ENCODE measurements around the gene TRIP10.
"Not testable (repeated sequence)": the region's sequence is repeated elsewhere in the genome, so short reads cannot be mapped to it uniquely, and the experiment has no call there.

The TRIP10 gene

DNA sequence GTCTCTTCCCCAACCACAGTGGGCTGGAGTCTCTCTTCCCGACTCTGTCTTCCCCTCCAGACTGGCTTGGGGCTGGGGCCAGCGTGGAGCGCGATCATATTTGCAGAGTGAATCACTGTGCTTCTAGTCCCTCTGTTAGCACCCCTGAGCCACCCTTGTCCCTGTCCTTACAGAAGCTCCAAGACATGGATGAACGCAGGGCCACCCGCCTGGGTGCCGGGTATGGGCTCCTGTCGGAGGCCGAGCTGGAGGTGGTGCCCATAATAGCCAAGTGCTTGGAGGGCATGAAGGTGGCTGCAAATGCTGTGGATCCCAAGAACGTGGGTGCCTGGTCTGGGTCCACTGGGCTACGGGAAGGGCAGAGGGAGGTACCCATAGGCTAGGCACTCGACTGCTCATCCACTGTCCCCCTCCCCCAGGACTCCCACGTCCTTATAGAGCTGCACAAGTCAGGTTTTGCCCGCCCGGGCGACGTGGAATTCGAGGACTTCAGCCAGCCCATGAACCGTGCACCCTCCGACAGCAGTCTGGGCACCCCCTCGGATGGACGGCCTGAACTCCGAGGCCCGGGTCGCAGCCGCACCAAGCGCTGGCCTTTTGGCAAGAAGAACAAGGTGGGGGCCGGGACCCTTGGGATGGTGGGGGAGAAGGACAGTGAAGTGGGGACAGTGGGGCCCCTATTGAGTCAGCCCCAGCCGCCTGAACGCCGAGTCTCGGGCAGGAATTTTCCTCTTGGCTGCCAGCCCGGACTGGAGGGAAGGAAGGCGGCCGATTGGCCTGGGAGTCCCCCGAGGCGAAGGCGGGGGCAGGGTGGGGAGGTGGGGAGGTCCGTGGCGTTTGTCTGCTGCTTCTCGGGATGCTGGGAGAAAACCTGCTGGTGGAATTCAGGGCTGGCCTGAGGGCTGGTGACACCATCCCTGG, 5.2 kb downstream of the TRIP10 start:
- DNase-seq: no peak

DNA sequence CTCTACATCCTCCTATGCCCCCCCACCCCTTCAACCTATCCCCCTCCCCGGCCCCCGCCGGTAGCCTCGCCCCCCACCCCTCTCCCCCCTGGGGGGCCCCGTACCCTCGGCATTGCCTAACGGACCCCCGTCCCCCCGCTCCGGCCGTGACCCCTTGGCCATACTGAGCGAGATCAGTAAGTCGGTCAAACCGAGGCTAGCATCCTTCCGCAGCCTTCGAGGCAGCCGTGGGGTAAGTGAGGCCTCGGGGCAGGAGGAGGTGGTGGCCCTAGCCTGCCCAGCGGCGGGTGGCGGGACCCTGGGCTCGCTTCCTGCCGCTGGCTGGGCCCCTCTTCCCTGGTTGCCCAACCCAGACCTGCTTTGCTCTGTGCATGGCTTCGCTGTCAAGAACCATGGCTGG, 6.5 kb downstream of the TRIP10 start:
- no peak for DNase-seq

DNA sequence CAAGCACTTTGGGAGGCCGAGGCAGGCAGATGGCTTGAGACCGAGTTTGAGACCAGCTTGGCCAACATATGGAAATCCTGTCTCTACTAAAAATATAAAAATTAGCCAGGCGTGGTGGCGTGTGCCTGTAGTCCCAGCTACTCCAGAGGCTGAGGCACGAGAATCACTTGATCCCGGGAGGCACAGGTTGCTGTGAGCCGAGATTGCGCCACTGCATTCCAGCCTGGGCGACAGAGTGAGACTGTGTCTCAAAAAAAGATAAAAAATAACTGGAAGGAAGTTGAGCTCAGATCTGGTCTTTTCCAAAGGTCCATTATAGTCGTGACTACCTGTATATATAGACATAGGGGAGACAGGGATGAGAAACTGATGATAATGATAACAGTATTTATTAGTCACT, 9.1 kb downstream of the TRIP10 start:
- not testable (repeated sequence) for DNase-seq

DNA sequence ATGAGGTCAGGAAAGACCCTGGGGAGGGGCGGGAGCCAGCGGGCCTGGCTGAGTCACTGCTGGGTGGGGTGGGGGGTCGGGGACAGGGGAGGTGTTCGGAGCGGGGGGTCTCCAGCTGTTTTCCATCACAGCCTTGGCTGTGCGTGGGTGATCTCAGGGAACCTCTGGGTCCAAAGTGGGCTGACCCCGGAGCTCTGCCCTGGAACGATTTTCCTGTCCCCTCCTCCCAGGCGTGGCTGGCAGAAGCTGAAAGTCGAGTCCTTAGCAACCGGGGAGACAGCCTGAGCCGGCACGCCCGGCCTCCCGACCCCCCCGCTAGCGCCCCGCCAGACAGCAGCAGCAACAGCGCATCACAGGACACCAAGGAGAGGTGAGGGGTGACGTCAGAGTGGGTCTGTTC, 10.6 kb downstream of the TRIP10 start:
- no peak for DNase-seq

DNA sequence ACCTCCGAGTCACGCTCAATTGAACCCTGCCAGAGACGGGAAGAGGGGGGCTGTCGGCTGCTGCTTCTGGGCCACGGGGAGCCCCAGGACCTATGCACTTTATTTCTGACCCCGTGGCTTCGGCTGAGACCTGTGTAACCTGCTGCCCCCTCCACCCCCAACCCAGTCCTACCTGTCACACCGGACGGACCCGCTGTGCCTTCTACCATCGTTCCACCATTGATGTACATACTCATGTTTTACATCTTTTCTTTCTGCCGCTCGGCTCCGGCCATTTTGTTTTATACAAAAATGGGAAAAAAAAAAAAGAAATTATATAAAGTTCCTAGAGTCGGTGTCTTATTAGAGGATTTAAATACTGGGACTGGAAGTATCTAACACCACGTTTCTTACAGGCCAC, 11.7 kb downstream of the TRIP10 start:
- DNase-seq: no peak

DNA sequence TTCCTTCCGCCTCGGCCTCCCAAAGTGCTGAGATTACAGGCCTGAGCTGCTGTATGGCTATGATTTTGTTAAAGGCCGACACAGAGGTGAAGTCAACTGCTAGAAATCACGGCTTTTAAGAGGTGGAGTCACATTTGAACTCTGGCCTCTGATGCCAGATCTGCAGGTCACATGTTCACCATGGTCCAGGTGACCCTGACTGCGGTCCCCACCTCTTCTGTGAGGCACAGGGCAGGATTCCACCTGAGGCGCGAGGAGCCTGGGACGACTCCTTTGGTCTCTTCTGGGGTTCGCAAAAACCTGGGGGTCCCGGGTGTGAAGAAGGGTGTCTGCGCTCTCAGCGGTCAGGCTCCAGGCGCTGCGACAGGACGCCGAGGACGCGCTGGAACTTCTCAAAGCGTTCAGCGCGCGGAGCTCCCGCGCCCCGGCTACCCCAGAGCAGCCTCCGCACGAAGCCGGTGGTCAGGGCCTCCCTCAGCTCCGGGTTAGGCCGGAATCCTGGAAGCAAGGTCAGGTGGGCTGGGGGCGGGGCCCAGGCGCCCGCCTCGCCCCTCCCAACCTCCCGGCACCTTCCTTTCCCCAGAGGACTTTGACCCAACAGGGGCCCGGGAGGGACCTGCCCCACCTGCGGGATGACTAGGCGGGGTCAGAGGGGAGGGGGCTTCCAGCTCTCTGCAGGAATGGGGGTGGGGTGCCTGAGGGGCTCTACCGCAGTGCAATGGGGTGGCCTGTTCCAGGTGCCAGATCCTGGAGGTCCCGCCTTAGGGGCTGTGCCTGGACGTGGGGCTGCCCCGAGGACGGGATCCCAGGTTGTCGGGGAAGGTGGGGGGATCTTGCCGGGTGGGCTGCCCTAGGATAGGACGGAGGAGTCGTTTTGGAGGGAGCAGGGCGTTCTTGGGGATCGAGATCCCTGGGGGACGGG, 13.0 kb downstream of the TRIP10 start:
- no peak for DNase-seq

DNA sequence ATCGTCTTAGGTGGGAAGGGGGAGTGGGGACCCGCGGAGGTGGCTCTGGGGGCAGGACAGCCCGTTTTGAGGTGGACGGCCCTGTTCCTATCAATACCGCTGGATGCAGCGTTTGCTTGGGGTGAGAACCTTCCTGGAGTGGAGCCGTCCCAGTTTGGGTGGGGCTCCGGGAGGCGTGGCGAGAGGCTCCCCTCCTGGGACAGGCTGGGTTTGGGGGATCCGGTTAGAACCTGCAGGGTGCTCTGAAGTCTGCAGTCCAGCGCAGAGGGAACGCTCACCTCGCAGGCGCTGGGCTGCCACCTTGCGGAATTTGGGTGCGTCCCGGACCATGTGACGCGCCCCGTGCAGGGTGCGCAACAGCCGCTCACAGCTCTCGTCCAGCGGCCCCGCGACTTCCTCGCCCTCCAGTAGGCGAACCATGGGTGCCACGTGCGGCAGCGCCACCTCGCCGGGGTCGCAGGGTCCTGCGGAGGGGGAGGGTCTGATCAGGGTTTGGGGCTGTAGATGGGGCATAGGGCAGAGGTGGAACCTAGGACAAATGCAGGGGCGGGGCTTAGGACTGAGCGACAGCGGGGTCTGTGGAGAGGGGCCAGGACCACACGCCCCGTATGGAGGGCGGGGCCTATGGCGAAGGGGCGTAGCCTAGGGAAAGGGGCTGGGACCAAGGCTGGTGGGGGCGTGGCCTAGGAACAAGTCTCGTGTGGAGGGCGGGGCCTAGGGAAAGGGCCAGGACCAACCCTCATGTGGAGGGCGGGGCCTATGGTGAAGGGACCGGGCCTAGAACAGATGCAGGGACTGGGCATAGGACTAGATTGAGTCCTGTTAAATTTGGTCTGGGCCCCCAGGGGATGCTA, 13.9 kb downstream of the TRIP10 start:
- DNase-seq: no peak

DNA sequence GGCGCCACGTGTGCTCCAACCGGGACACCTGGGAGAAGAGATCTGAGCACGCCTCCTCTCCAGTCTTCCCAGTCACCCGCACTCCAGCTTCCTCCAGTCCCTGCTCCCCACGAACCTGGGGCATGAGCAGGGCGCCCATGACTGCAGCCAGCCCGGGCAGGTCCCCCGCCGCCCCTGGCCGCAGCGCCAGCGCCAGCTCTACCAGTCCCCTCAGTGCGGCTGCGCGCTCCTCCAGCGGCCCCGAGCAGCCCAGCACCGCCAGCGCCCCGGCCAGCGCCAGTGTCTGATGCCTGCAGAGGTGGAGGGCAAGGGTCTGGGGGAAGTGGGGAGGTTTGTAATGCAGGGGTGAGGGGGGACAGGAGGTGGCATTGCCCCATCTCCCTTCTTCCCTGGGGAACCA, 14.7 kb downstream of the TRIP10 start:
- DNase-seq: no peak

DNA sequence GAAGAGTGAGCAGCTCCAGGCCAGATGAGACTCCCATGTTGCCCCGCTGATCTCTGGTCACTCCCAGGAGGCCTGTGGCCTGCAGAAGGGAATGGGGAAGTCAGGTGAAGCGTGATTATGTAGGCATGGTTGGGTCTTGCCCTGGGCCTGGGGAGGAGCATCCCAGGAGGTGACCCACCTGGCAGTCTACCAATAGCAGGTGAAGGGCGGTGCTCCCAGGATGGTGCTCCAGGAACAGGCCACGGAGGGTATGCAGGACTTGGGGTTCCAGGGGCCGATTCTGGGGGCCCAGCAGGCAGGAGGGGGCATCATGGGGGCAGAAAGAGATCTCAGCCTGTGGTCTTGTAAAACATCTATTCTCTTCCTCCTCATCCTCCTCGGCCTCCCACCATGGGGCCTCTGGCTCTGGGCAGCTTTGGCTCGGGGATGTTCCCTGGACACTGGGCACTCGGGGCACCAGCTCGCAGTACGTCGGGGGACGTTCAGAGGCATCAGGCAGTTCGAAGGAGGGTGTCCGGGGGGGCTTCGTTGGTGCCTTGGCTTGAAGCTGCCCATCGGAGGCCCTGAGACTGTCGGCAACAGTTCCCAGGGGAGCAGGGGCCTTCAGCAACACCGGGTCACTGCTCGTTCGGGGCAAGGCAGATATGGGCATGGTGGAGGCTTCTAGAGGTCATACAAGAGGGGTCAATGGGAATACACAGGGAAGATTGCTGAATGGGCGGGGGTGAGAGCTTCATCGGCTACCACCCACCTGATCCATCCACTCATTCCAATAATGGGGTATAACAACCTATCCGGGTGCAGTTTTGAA, 15.4 kb downstream of the TRIP10 start:
- DNase-seq: no peak

DNA sequence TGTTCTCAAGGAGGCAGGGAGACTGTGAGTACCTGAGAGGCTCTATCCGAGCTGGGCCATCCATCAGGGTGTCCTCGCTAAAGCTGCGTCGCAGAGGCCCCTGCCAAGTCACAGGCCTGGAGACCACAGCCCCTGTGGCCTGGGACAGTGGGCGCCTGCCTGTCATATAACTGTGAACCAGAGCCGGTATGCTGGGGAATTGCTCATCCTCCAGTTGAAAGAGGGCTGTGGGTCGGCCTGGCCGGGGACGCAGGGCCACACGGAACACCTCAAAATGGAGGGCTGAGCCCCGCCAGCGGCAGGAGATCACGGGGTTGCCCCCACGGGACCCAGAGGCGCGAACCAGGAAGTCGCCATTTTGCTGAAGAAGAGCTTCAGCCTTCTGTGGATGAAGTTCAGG, 21.1 kb downstream of the TRIP10 start:
- no peak for DNase-seq

DNA sequence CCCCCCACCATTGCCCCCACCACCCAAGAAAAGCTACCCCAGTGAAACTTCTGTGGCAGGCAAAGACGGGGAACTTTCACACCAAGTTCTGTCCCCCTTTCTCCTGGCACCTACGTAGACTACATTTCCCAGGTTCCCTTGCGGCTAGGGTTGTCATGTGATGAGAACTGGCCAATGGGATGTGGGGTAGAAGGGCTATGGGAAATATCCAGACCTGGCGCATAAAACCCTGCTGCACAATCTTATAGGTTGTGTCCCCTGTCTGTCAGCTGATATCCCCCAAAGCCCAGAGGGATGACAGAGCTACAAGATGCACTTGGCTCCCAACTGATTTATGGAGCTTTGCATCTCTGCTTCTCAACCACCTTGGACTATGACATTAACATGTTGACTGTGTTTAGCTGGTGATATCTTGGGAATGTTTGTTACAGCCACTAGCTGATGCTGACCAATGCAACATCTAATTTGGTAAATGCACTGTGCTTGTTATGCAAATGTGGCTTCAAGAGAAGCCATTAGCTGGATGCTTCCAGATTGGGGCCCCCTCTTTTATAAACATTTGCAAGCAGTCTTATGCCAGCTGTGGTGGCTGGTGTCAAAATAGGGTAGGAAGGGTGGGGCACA, 21.7 kb downstream of the TRIP10 start:
- DNase-seq: no peak

DNA sequence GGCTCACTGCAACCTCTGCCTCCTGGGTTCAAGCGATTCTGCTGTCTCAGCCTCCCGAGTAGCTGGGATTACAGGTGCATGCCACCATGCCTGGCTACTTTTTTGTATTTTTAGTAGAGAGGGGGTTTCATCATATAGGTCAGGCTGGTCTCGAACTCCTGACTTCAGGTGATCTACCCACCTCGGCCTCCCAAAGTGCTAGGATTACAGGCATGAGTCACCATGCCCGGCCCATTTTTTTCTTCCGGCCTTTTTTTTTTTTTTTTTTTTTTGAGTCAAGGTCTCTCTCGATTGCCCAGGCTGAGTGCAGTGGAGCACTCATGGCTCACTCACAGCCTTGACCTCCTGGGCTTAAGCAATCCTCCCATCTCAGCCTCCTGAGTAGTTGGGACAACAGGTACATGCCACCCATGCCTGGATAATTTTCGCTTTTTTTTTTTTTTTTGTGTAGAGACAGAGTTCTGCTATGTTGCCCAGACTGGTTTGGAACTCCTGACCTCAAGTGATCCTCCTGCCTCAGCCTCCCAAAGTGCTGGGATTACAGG, 22.8 kb downstream of the TRIP10 start:
- not testable (repeated sequence) for DNase-seq

DNA sequence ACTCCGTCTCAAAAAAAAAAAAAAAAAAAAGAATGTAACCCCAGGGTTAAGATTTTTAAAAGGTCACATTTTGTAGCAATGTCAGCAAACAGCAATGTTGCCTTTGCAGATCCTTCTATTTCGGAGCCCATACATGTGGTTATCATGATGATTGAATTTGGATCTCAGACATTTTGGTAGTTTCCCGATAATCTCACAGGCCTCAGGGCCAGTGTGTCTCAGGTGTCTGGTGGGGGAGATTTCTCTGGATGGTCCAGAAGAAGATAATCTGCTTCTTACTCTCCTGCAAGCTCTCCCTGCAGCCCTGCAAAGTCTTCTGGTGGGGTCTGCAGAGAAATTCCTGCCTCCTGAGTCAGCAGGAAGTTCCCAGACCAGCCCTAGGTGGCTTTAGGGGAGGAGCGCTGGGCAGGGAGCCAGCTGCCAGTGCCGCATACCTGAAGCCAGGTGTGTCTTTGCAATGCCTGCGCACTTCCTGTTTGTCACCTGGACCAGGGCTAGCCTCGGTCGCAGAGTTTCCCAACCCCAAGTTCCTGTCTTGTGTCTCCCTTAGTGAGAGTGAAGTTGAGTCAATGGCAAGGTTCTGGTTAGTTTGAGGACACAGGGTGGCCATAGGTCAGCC, 26.4 kb downstream of the TRIP10 start:
- DNase-seq: no peak

DNA sequence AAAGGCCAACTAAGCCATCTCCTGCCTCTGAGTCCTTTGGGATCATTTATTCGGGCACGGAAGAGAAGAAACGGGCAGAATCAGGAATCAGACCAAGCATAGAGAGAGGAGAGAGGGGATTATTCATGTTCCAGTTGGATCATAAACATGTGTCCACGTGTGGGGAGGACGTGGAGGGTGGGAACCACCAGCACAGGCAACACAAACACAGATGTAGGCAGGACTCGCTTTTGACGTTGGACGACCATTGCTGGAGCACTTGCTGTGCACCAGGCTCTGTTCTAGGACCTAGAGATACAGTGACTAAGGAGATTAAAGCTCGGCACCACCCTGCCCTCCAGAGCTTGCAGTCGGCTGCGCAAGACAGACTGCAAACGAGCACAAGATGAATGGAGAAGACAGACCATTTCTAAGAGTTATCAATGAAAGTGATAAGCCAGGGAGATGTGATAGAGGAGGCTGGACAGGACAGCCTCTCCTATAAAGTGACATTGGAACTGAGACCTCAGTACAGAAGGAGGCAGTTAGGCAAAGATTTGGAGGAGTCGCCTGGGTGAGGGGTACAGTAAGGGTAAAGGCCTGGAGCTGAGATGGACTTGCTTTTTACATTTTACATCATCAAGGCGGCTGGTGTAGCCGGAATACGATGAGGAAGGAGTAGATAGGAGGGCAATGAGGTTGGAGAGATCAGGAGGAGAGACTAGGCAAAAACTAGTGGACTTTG, 27.0 kb downstream of the TRIP10 start:
- no peak for DNase-seq

DNA sequence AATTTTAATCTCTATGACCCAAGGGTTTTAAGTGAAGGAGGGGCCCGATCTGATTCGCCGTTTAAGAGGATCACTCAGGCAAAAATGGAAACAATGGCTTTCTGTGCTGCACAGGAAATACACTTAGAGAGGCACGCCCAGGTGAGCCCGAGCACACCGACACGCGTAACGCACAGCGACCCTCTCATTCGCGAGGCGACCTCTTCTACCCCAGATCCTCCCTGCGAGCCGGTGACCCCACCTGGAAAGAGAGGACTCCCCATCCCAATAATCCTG, 27.5 kb downstream of the TRIP10 start:
- DNase-seq: no peak

DNA sequence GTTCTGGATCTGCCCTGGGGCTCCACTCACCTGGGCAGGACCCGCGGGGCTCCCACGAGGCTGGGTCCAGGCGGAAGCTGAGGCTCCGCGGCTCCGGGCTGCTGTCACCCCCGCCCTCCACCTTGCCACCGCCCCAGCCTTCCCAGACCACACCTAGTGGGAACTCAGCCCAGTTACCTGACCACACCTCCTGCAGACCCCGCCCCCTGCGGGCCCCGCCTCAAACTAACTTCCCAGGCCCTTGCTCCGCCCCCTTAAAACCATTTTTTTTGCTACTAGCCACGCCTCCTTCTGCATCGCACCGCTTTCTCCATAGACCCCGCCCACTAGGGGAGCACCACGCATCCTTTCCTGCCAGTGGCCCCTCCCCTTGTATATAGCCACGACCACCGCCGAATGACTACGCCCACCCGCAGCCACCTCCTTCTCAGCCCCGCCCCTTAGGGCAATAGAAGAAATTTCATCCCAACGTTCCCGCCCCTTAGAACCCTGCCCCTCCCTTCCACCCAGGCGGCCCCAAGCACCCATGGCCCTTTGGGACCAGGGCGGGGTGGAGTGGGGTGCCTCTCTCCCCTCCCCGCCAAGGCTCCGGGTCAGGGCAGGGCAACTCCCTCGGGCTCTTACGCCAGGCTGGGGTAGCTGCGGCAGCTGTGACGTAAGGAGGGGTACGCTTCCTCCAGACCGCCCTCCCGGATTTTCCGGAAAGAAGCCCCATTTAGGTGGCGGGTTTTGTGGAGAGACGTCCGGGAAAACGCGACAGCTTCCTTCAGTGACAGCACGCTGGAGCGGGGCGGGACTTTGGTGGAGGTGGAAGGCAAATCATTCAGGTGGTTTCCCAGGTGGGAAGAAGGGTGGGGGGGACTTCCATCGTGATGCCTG, 28.1 kb downstream of the TRIP10 start, which contains the start of gene SH2D3A:
TSS of gene SH2D3A (minus strand) at position 79 of the 879 bp plus-strand sequence. CDS start 3,687 bp downstream, outside the sequence.
- DNase-seq: peak; percentile 91

DNA sequence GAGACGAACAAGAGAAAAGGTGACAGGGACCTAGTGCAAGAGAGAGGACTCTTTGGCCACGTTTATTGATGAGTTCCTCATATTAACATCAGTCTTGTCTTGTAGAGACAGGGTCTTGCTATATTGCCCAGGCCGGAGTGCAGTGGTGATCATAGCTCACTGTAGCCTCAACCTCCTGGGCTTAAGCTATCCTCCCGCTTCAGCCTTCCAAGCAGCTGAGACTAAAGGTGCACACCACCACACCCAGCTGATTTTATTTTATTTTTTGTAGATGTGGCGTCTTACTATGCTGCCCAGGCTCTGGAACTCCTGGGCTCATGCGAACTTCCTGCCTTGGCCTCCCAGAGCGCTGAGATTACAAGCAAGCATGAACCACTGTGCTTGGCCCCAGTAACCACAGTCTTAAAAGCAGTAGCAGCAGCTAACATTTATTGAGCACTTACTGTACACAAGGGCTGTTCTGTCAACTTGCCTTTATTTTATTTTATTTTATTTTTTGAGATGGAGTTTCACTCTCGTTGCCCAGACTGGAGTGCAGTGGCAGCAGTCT, 28.8 kb downstream of the TRIP10 start:
- DNase-seq: no peak

DNA sequence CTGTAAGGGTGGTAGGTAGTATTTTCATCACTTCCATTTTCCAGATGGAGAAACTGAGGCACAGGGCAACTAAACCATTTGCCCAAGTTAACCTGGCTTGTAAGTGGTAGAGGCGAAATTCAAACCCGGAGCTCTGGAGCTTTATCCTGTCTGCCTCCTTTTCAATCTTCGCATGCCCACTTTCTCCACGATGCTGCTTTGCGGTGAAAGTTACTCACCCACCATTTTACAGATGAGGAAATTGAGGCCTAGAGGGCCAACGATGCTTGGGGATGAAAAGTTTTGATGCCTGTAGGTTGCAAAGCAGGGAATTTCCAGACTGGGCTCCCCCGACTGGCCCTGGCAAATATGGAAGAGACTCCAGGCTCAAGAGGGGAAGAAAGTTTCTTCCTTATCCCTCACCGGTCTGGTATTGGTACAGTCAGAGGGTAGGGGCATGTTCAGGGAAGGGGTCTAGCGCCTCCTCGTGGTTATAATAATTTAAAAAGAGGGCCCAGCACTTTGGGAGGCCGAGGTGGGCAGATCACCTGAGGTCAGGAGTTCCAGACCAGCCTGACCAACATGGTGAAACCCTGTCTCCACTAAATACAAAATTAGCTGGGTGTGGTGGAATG, 29.6 kb downstream of the TRIP10 start:
- DNase-seq: no peak

Measured in NK-92 treated with Interleukin-12 subunit alpha and Interleukin-12 subunit beta, amount 100 ng/mL, for 24 hours (cell line).